Pons (tissue), 1 donor: ENCODE measurements around the gene CDON.

Experiments used
- DNase-seq: peaks from one replicate; pipeline ENCODE4 v3.0.0-alpha.2; 2016; ENCODE audit warnings: low spot score

CDON gene

GRCh38 chr11:125943661-125944349 lies 118.9 kb downstream of the CDON start:
- no peak for DNase-seq

- DNase-seq, result no peak
Observed at GRCh38 chr11:125942771-125943428, 119.8 kb downstream of the CDON start.

- DNase-seq, result no peak
Observed at GRCh38 chr11:125941619-125942611, 120.8 kb downstream of the CDON start.

- DNase-seq, result no peak
Observed at GRCh38 chr11:125941267-125941618, 121.4 kb downstream of the CDON start.

GRCh38 chr11:125940145-125940544 lies 122.5 kb downstream of the CDON start:
- no peak for DNase-seq

- no peak for DNase-seq
Observed at GRCh38 chr11:125939081-125939521, 123.6 kb downstream of the CDON start.

GRCh38 chr11:125938418-125938817 lies 124.2 kb downstream of the CDON start:
- DNase-seq, result no peak

GRCh38 chr11:125935618-125936199 lies 127.0 kb downstream of the CDON start:
- no peak for DNase-seq

GRCh38 chr11:125935056-125935455 lies 127.6 kb downstream of the CDON start:
- DNase-seq, result no peak

GRCh38 chr11:125934473-125934872 lies 128.2 kb downstream of the CDON start:
- DNase-seq, result no peak

- no peak for DNase-seq
Observed at GRCh38 chr11:125933030-125933813, 129.4 kb downstream of the CDON start.

GRCh38 chr11:125932301-125932700 lies 130.4 kb downstream of the CDON start:
- DNase-seq, result no peak

- DNase-seq, result no peak
Observed at GRCh38 chr11:125931668-125932067, 131.0 kb downstream of the CDON start.

- no peak for DNase-seq
Observed at GRCh38 chr11:125931116-125931515, 131.6 kb downstream of the CDON start.

- DNase-seq, result no peak
Observed at GRCh38 chr11:125930076-125930450, 132.6 kb downstream of the CDON start.

GRCh38 chr11:125929445-125930075 lies 133.1 kb downstream of the CDON start:
- peak; percentile 72 for DNase-seq

GRCh38 chr11:125926682-125927081 lies 136.0 kb downstream of the CDON start:
- no peak for DNase-seq

GRCh38 chr11:125925804-125926203 lies 136.9 kb downstream of the CDON start:
- DNase-seq, result no peak

GRCh38 chr11:125925247-125925740 lies 137.4 kb downstream of the CDON start:
- DNase-seq, result no peak

- DNase-seq, result no peak
Observed at GRCh38 chr11:125924384-125925007, 138.2 kb downstream of the CDON start.
